DND-41 (cell line): ENCODE data around the gene GNPTG.

Experiments used
- ATAC-seq: fragments of 200-7000 bp; cut with Tn5 transposase; 3 replicates; pipeline ENCODE4 v1.9.1; 2021; ENCODE audit warnings: low read depth; ENCODE audit not compliant: insufficient read depth
- DNase-seq: peaks from one replicate; pipeline ENCODE4 v3.0.0-alpha.2; 2020
- H2AFZ ChIP-seq: 2 replicates; pipeline ENCODE4 v1.6.0; 2012; ENCODE audit warnings: low read depth, low read length
- H3K27ac ChIP-seq: 2 replicates; pipeline ENCODE4 v1.5.1; 2012; ENCODE audit warnings: low read length, inconsistent platforms
- H3K27me3 ChIP-seq: fragments of 200-600 bp; sonication (generic); 2 replicates; pipeline ENCODE4 v1.6.0; 2012; ENCODE audit warnings: low read length, mild to moderate bottlenecking, inconsistent platforms; ENCODE audit not compliant: insufficient read depth, poor library complexity
- H3K36me3 ChIP-seq: 2 replicates; pipeline ENCODE4 v1.5.1; 2012; ENCODE audit warnings: low read length, inconsistent platforms; ENCODE audit not compliant: insufficient read depth
- H3K4me1 ChIP-seq: 2 replicates; pipeline ENCODE4 v1.5.1; 2012; ENCODE audit warnings: mild to moderate bottlenecking, low read length; ENCODE audit not compliant: insufficient read depth
- H3K4me2 ChIP-seq: 2 replicates; pipeline ENCODE4 v1.6.0; 2012; ENCODE audit warnings: mild to moderate bottlenecking, moderate library complexity, low read length, inconsistent platforms; ENCODE audit not compliant: insufficient read depth
- H3K4me3 ChIP-seq, 2 experiments: fragments of 200-600 bp in 1 of 2; shearing (Covaris generic) in 1 of 2; 2 replicates each; pipeline ENCODE4 v1.5.1; 2012 to 2016; ENCODE audit warnings: inconsistent platforms in 2 of 2, low read length in 2 of 2, mild to moderate bottlenecking in 2 of 2, low read depth in 1 of 2, moderate library complexity in 1 of 2
- H3K79me2 ChIP-seq: 2 replicates; pipeline ENCODE4 v1.6.0; 2012; ENCODE audit warnings: low read length, inconsistent platforms; ENCODE audit not compliant: insufficient read depth
- H3K9ac ChIP-seq: 2 replicates; pipeline ENCODE4 v1.6.0; 2012; ENCODE audit warnings: low read depth, mild to moderate bottlenecking, inconsistent platforms, low read length, moderate library complexity
- H3K9me3 ChIP-seq: 2 replicates; pipeline ENCODE4 v1.5.1; 2012; ENCODE audit warnings: low read length, moderate library complexity, mild to moderate bottlenecking, inconsistent platforms; ENCODE audit not compliant: insufficient read depth, severe bottlenecking
- H4K20me1 ChIP-seq: 2 replicates; pipeline ENCODE4 v1.6.0; 2012; ENCODE audit warnings: low read length; ENCODE audit not compliant: insufficient read depth
- CTCF ChIP-seq: IDR thresholded peaks from 2 replicates; pipeline ENCODE4 v1.5.1; 2012; ENCODE audit warnings: borderline replicate concordance, low read length, moderate library complexity, mild to moderate bottlenecking; ENCODE audit not compliant: poor library complexity, severe bottlenecking; ENCODE audit errors: extremely low read depth
- EZH2 ChIP-seq: IDR thresholded peaks from 3 replicates; pipeline ENCODE4 v1.6.1; 2012; ENCODE audit warnings: borderline replicate concordance, low read depth, mild to moderate bottlenecking, moderate library complexity, low read length, inconsistent platforms; ENCODE audit not compliant: severe bottlenecking

Gene GNPTG

GRCh38 chr16:1317479-1318267, 34.1 kb upstream of the GNPTG start:
- H3K27ac ChIP-seq: no peak overlapping the region
- no peak for TF ChIP-seq CTCF
- no peak for TF ChIP-seq EZH2
- H3K27me3 ChIP-seq: no peaks in the 10 kb centered on the region
- peaks cover 10% of the 10 kb centered on the region for H3K4me1 ChIP-seq
- no peak for DNase-seq
- H3K4me2 ChIP-seq: no peak overlapping the region
- H2AFZ ChIP-seq: no peak overlapping the region
- peaks cover 89% of the 10 kb centered on the region for H4K20me1 ChIP-seq
- H3K79me2 ChIP-seq: peaks cover 82% of the 10 kb centered on the region
- no peaks in the 10 kb centered on the region for H3K9me3 ChIP-seq
- no peak overlapping the region for H3K4me3 ChIP-seq
- H3K36me3 ChIP-seq: peaks cover 98% of the 10 kb centered on the region
- no peak for ATAC-seq
- H3K9ac ChIP-seq: no peak overlapping the region

GRCh38 chr16:1318268-1318545, 33.5 kb upstream of the GNPTG start:
- Histone ChIP-seq H3K9me3 (no peaks in the 10 kb centered on the region), H2AFZ (no peak overlapping the region), H4K20me1 (peaks cover 85% of the 10 kb centered on the region), H3K4me2 (no peak overlapping the region), H3K27me3 (no peaks in the 10 kb centered on the region), H3K36me3 (peaks cover 95% of the 10 kb centered on the region), H3K4me1 (peaks cover 6% of the 10 kb centered on the region), H3K9ac (no peak overlapping the region), H3K79me2 (peaks cover 77% of the 10 kb centered on the region), H3K27ac (no peak overlapping the region), H3K4me3 (no peak overlapping the region)
- DNase-seq (no peak), ATAC-seq (no peak)
- TF ChIP-seq EZH2 (no peak), CTCF (no peak)

GRCh38 chr16:1319041-1319440, 32.7 kb upstream of the GNPTG start:
- H3K27me3 ChIP-seq: no peaks in the 10 kb centered on the region
- peaks cover 85% of the 10 kb centered on the region for H4K20me1 ChIP-seq
- H3K9ac ChIP-seq: no peak overlapping the region
- H3K4me1 ChIP-seq: no peaks in the 10 kb centered on the region; the same call in 1 of the 2 replicates
- no peak for TF ChIP-seq EZH2
- no peak for TF ChIP-seq CTCF
- H3K9me3 ChIP-seq: no peaks in the 10 kb centered on the region
- no peak overlapping the region for H3K27ac ChIP-seq
- H3K79me2 ChIP-seq: peaks cover 69% of the 10 kb centered on the region
- no peak overlapping the region for H2AFZ ChIP-seq
- ATAC-seq: no peak
- H3K36me3 ChIP-seq: peaks cover 96% of the 10 kb centered on the region
- no peak overlapping the region for H3K4me3 ChIP-seq
- H3K4me2 ChIP-seq: no peak overlapping the region
- no peak for DNase-seq

GRCh38 chr16:1320097-1320496, 31.6 kb upstream of the GNPTG start:
- no peaks in the 10 kb centered on the region for H3K9me3 ChIP-seq
- no peaks in the 10 kb centered on the region for H3K27me3 ChIP-seq
- H4K20me1 ChIP-seq: peaks cover 84% of the 10 kb centered on the region
- DNase-seq (no peak), ATAC-seq (no peak)
- no peak overlapping the region for H3K4me2 ChIP-seq
- H3K4me1 ChIP-seq: no peaks in the 10 kb centered on the region
- no peak overlapping the region for H3K4me3 ChIP-seq
- TF ChIP-seq CTCF (no peak), EZH2 (no peak)
- H3K79me2 ChIP-seq: peaks cover 58% of the 10 kb centered on the region
- H3K27ac ChIP-seq: no peak overlapping the region
- no peak overlapping the region for H2AFZ ChIP-seq
- no peak overlapping the region for H3K9ac ChIP-seq
- peaks cover 96% of the 10 kb centered on the region for H3K36me3 ChIP-seq
